Astrocyte (in vitro differentiated cells and primary cell): Measurements from ENCODE around the gene INTS7. TPM values are rescaled to one million over a fixed set of nuclear protein-coding genes. Genes with fewer than 3 reads are reported as not detected.

Experiments used
- DNase-seq: peaks from one replicate; pipeline ENCODE4 v3.0.0-alpha.2; 2010; ENCODE audit warnings: low read depth
- FAIRE-seq: peaks from 2 replicates; lab custom pipeline; 2011; peaks lifted over from hg19 to GRCh38; lab: Jason Lieb, UNC
- H2AFZ ChIP-seq: 2 replicates; pipeline ENCODE4 v1.6.0; 2012; ENCODE audit warnings: low read depth, low read length, inconsistent platforms
- H3K27ac ChIP-seq: 2 replicates; pipeline ENCODE4 v1.5.1; 2011; ENCODE audit warnings: low read depth, low read length, inconsistent platforms
- H3K27me3 ChIP-seq: 2 replicates; pipeline ENCODE4 v1.6.0; 2011; ENCODE audit warnings: low read length, inconsistent platforms; ENCODE audit not compliant: insufficient read depth
- H3K36me3 ChIP-seq: 2 replicates; pipeline ENCODE4 v1.5.1; 2011; ENCODE audit warnings: low read length, inconsistent platforms; ENCODE audit not compliant: insufficient read depth
- H3K4me1 ChIP-seq: 2 replicates; pipeline ENCODE4 v1.5.1; 2011; ENCODE audit warnings: low read length, inconsistent platforms; ENCODE audit not compliant: insufficient read depth
- H3K4me2 ChIP-seq: 2 replicates; pipeline ENCODE4 v1.6.0; 2012; ENCODE audit warnings: low read length, inconsistent platforms
- H3K4me3 ChIP-seq: 2 replicates; pipeline ENCODE4 v1.5.1; 2011; ENCODE audit warnings: low read depth, mild to moderate bottlenecking, low read length, inconsistent platforms; ENCODE audit not compliant: insufficient read depth
- H3K79me2 ChIP-seq: 2 replicates; pipeline ENCODE4 v1.6.0; 2012; ENCODE audit warnings: mild to moderate bottlenecking, low read length, inconsistent platforms; ENCODE audit not compliant: insufficient read depth
- H3K9ac ChIP-seq: 2 replicates; pipeline ENCODE4 v1.6.0; 2012; ENCODE audit warnings: mild to moderate bottlenecking, low read length, inconsistent platforms
- H3K9me3 ChIP-seq: 2 replicates; pipeline ENCODE4 v1.5.1; 2012; ENCODE audit warnings: low read depth, mild to moderate bottlenecking, low read length, inconsistent platforms; ENCODE audit not compliant: insufficient read depth
- H4K20me1 ChIP-seq: 2 replicates; pipeline ENCODE4 v1.6.0; 2012; ENCODE audit warnings: low read length, inconsistent platforms; ENCODE audit not compliant: insufficient read depth
- H3K27ac Mint-ChIP-seq: one replicate; pipeline ENCODE4 v1.8.0; 2021; ENCODE audit warnings: mild to moderate bottlenecking, mixed read lengths; ENCODE audit not compliant: unreplicated experiment
- H3K27me3 Mint-ChIP-seq: one replicate; pipeline ENCODE4 v1.8.0; 2021; ENCODE audit warnings: low read depth, mixed read lengths; ENCODE audit not compliant: unreplicated experiment
- H3K36me3 Mint-ChIP-seq: one replicate; pipeline ENCODE4 v1.8.0; 2021; ENCODE audit warnings: low read depth, mixed read lengths; ENCODE audit not compliant: unreplicated experiment
- H3K4me1 Mint-ChIP-seq: one replicate; pipeline ENCODE4 v1.8.0; 2021; ENCODE audit warnings: low read depth, mixed read lengths; ENCODE audit not compliant: unreplicated experiment
- H3K4me3 Mint-ChIP-seq: one replicate; pipeline ENCODE4 v1.8.0; 2021; ENCODE audit warnings: mild to moderate bottlenecking, moderate library complexity, mixed read lengths; ENCODE audit not compliant: unreplicated experiment
- H3K9me3 Mint-ChIP-seq: one replicate; pipeline ENCODE4 v1.8.0; 2021; ENCODE audit warnings: mild to moderate bottlenecking, mixed read lengths; ENCODE audit not compliant: unreplicated experiment
- CTCF ChIP-seq: IDR thresholded peaks from 2 replicates; pipeline ENCODE4 v1.5.1; 2011; ENCODE audit warnings: low read depth, mild to moderate bottlenecking, inconsistent platforms, low read length, moderate library complexity; ENCODE audit not compliant: insufficient read depth
- EZH2 ChIP-seq: IDR thresholded peaks from 2 replicates; pipeline ENCODE4 v1.6.1; 2012; ENCODE audit warnings: mild to moderate bottlenecking, low read length, inconsistent platforms; ENCODE audit not compliant: insufficient read depth
- total RNA-seq: library from RNA; stranded (reverse); gene quantifications from 2 replicates; pipeline ENCODE4 v1.2.1, GENCODE V29; 2021

The INTS7 gene
- total RNA-seq, 1 donor from 2014 or later: 14.7 TPM

GRCh38 chr1:211975152-211975941 lies 60.0 kb downstream of the INTS7 start:
- Histone ChIP-seq H3K27ac (no peak overlapping the region), H3K4me2 (no peak overlapping the region), H3K4me3 (no peak overlapping the region), H3K9ac (no peak overlapping the region), H3K36me3 (peaks cover 6% of the 10 kb centered on the region), H2AFZ (no peak overlapping the region), H3K4me1 (no peaks in the 10 kb centered on the region), H4K20me1 (no peaks in the 10 kb centered on the region), H3K9me3 (no peaks in the 10 kb centered on the region), H3K79me2 (no peaks in the 10 kb centered on the region), H3K27me3 (no peaks in the 10 kb centered on the region)
- FAIRE-seq: no peak
- peaks cover 2% of the 10 kb centered on the region for H3K36me3 Mint-ChIP-seq
- no peak overlapping the region for H3K4me3 Mint-ChIP-seq
- H3K4me1 Mint-ChIP-seq: no peaks in the 10 kb centered on the region
- H3K9me3 Mint-ChIP-seq: no peaks in the 10 kb centered on the region
- no peak for DNase-seq
- H3K27ac Mint-ChIP-seq: no peak overlapping the region
- TF ChIP-seq EZH2: no peak
- TF ChIP-seq CTCF: no peak
- H3K27me3 Mint-ChIP-seq: no peaks in the 10 kb centered on the region

- no peak for TF ChIP-seq EZH2
- no peak for TF ChIP-seq CTCF
- Histone ChIP-seq H3K27ac (no peak overlapping the region), H3K9me3 (no peaks in the 10 kb centered on the region), H4K20me1 (no peaks in the 10 kb centered on the region), H3K79me2 (no peaks in the 10 kb centered on the region), H3K4me3 (no peak overlapping the region), H2AFZ (no peak overlapping the region), H3K36me3 (peaks cover 6% of the 10 kb centered on the region), H3K27me3 (no peaks in the 10 kb centered on the region), H3K4me1 (no peaks in the 10 kb centered on the region), H3K9ac (no peak overlapping the region), H3K4me2 (no peak overlapping the region)
- Mint-ChIP-seq H3K27me3 (no peaks in the 10 kb centered on the region), H3K4me1 (no peaks in the 10 kb centered on the region), H3K4me3 (no peak overlapping the region), H3K36me3 (no peaks in the 10 kb centered on the region), H3K9me3 (no peaks in the 10 kb centered on the region), H3K27ac (no peak overlapping the region)
- DNase-seq: no peak
- no peak for FAIRE-seq
These were observed 61.8 kb downstream of the INTS7 start for GRCh38 chr1:211973541-211973940.

- H3K27ac Mint-ChIP-seq: no peak overlapping the region
- no peaks in the 10 kb centered on the region for H3K79me2 ChIP-seq
- no peak overlapping the region for H2AFZ ChIP-seq
- no peaks in the 10 kb centered on the region for H4K20me1 ChIP-seq
- H3K36me3 ChIP-seq: peaks cover 3% of the 10 kb centered on the region
- H3K27me3 ChIP-seq: no peaks in the 10 kb centered on the region
- no peak for TF ChIP-seq EZH2
- TF ChIP-seq CTCF: no peak
- no peak overlapping the region for H3K4me3 ChIP-seq
- no peaks in the 10 kb centered on the region for H3K4me1 ChIP-seq
- H3K27ac ChIP-seq: no peak overlapping the region
- H3K9me3 Mint-ChIP-seq: no peaks in the 10 kb centered on the region
- no peaks in the 10 kb centered on the region for H3K36me3 Mint-ChIP-seq
- no peak for FAIRE-seq
- no peak overlapping the region for H3K9ac ChIP-seq
- H3K4me2 ChIP-seq: no peak overlapping the region
- DNase-seq: no peak
- H3K27me3 Mint-ChIP-seq: no peaks in the 10 kb centered on the region
- H3K4me3 Mint-ChIP-seq: no peak overlapping the region
- no peaks in the 10 kb centered on the region for H3K4me1 Mint-ChIP-seq
- no peaks in the 10 kb centered on the region for H3K9me3 ChIP-seq
These were observed 67.0 kb downstream of the INTS7 start for GRCh38 chr1:211968200-211968834.
